Activated naive CD8-positive, alpha-beta T cell treated with anti-CD3 and anti-CD28 coated beads for 36 hours (primary cell): ENCODE measurements around the gene UBQLN4. TPM values are rescaled to one million over a fixed set of nuclear protein-coding genes. Genes with fewer than 3 reads are reported as not detected.

Source experiments
- DNase-seq: peaks from one replicate; pipeline ENCODE4 v3.0.0; 2021
- H3K27ac Mint-ChIP-seq: one replicate; pipeline ENCODE4 v1.8.0; 2022; ENCODE audit warnings: mild to moderate bottlenecking, moderate library complexity, mixed read lengths
- H3K27me3 Mint-ChIP-seq: one replicate; pipeline ENCODE4 v1.8.0; 2022; ENCODE audit warnings: mild to moderate bottlenecking, mixed read lengths
- H3K36me3 Mint-ChIP-seq: one replicate; pipeline ENCODE4 v1.8.0; 2021; ENCODE audit warnings: mild to moderate bottlenecking, mixed read lengths
- H3K4me1 Mint-ChIP-seq: one replicate; pipeline ENCODE4 v1.8.0; 2021; ENCODE audit warnings: mixed read lengths
- H3K4me3 Mint-ChIP-seq: one replicate; pipeline ENCODE4 v1.8.0; 2022; ENCODE audit warnings: mild to moderate bottlenecking, moderate library complexity, mixed read lengths
- H3K9me3 Mint-ChIP-seq: one replicate; pipeline ENCODE4 v1.8.0; 2022; ENCODE audit warnings: mixed read lengths
- total RNA-seq, 2 experiments: library from RNA; stranded (reverse); gene quantifications; one replicate each; pipeline ENCODE4 v1.2.3, GENCODE V29; 2021

UBQLN4 gene
- total RNA-seq, 2 experiments from 2014 or later: 42.6 to 47.1 TPM

GRCh38 chr1:156021093-156021428 is 32.5 kb downstream of the UBQLN4 start:
- Mint-ChIP-seq H3K9me3 (no peaks in the 10 kb centered on the region), H3K36me3 (peaks cover 24% of the 10 kb centered on the region), H3K27me3 (peaks cover 13% of the 10 kb centered on the region), H3K4me3 (peak overlapping the region; percentile 96), H3K4me1 (peaks cover 24% of the 10 kb centered on the region), H3K27ac (peak overlapping the region; percentile 93)
- no peak for DNase-seq

GRCh38 chr1:156020293-156021092 is 33.1 kb downstream of the UBQLN4 start, which contains the start of gene SSR2:
SSR2 (minus strand) TSS chr1:156020951; CDS start chr1:156020167, 784 bp downstream.
- H3K27me3 Mint-ChIP-seq: peaks cover 7% of the 10 kb centered on the region
- peak within 1 kb of the TSS; percentile 93 for H3K27ac Mint-ChIP-seq
- H3K4me1 Mint-ChIP-seq: peaks cover 20% of the 10 kb centered on the region
- DNase-seq: peak; percentile 85
- H3K36me3 Mint-ChIP-seq: peaks cover 24% of the 10 kb centered on the region
- H3K9me3 Mint-ChIP-seq: no peaks in the 10 kb centered on the region
- peak within 1 kb of the TSS; percentile 96 for H3K4me3 Mint-ChIP-seq

- Mint-ChIP-seq H3K4me1 (peaks cover 20% of the 10 kb centered on the region), H3K27ac (peak overlapping the region; percentile 93), H3K4me3 (peak overlapping the region; percentile 96), H3K27me3 (peaks cover 1% of the 10 kb centered on the region), H3K9me3 (no peaks in the 10 kb centered on the region), H3K36me3 (peaks cover 24% of the 10 kb centered on the region)
- no peak for DNase-seq
Measured at GRCh38 chr1:156019946-156020292, 33.7 kb downstream of the UBQLN4 start.

- Mint-ChIP-seq H3K27ac (no peak overlapping the region), H3K9me3 (no peaks in the 10 kb centered on the region), H3K36me3 (peaks cover 37% of the 10 kb centered on the region), H3K4me3 (no peak overlapping the region), H3K4me1 (peaks cover 14% of the 10 kb centered on the region), H3K27me3 (no peaks in the 10 kb centered on the region)
- no peak for DNase-seq
Measured at GRCh38 chr1:156014829-156015228, 38.8 kb downstream of the UBQLN4 start.

GRCh38 chr1:156012051-156012817 is 41.4 kb downstream of the UBQLN4 start:
- DNase-seq: no peak
- Mint-ChIP-seq H3K27me3 (no peaks in the 10 kb centered on the region), H3K27ac (no peak overlapping the region), H3K4me1 (peaks cover 6% of the 10 kb centered on the region), H3K36me3 (peaks cover 29% of the 10 kb centered on the region), H3K4me3 (no peak overlapping the region), H3K9me3 (no peaks in the 10 kb centered on the region)

- peaks cover 21% of the 10 kb centered on the region for H3K36me3 Mint-ChIP-seq
- no peak overlapping the region for H3K4me3 Mint-ChIP-seq
- no peaks in the 10 kb centered on the region for H3K27me3 Mint-ChIP-seq
- H3K4me1 Mint-ChIP-seq: peaks cover 15% of the 10 kb centered on the region
- no peaks in the 10 kb centered on the region for H3K9me3 Mint-ChIP-seq
- H3K27ac Mint-ChIP-seq: no peak overlapping the region
- DNase-seq: no peak
Measured at GRCh38 chr1:156009404-156009803, 44.2 kb downstream of the UBQLN4 start.

- no peaks in the 10 kb centered on the region for H3K9me3 Mint-ChIP-seq
- no peaks in the 10 kb centered on the region for H3K27me3 Mint-ChIP-seq
- H3K27ac Mint-ChIP-seq: no peak overlapping the region
- H3K4me3 Mint-ChIP-seq: no peak overlapping the region
- no peak for DNase-seq
- peaks cover 19% of the 10 kb centered on the region for H3K36me3 Mint-ChIP-seq
- peaks cover 14% of the 10 kb centered on the region for H3K4me1 Mint-ChIP-seq
Measured at GRCh38 chr1:156006666-156007376, 46.8 kb downstream of the UBQLN4 start.

- H3K9me3 Mint-ChIP-seq: no peaks in the 10 kb centered on the region
- H3K4me1 Mint-ChIP-seq: peaks cover 14% of the 10 kb centered on the region
- DNase-seq: no peak
- H3K27me3 Mint-ChIP-seq: no peaks in the 10 kb centered on the region
- H3K4me3 Mint-ChIP-seq: no peak overlapping the region
- H3K36me3 Mint-ChIP-seq: peaks cover 7% of the 10 kb centered on the region
- no peak overlapping the region for H3K27ac Mint-ChIP-seq
Measured at GRCh38 chr1:156004843-156005584, 48.6 kb downstream of the UBQLN4 start.

GRCh38 chr1:156003923-156004188 is 49.7 kb downstream of the UBQLN4 start:
- no peaks in the 10 kb centered on the region for H3K27me3 Mint-ChIP-seq
- H3K36me3 Mint-ChIP-seq: peaks cover 7% of the 10 kb centered on the region
- H3K27ac Mint-ChIP-seq: no peak overlapping the region
- peaks cover 14% of the 10 kb centered on the region for H3K4me1 Mint-ChIP-seq
- no peak for DNase-seq
- no peaks in the 10 kb centered on the region for H3K9me3 Mint-ChIP-seq
- H3K4me3 Mint-ChIP-seq: no peak overlapping the region

GRCh38 chr1:156002188-156002911 is 51.2 kb downstream of the UBQLN4 start:
- Mint-ChIP-seq H3K4me1 (peaks cover 14% of the 10 kb centered on the region), H3K36me3 (peaks cover 2% of the 10 kb centered on the region), H3K9me3 (no peaks in the 10 kb centered on the region), H3K4me3 (no peak overlapping the region), H3K27me3 (no peaks in the 10 kb centered on the region), H3K27ac (no peak overlapping the region)
- DNase-seq: no peak

GRCh38 chr1:156001662-156002171 is 51.9 kb downstream of the UBQLN4 start:
- Mint-ChIP-seq H3K4me3 (no peak overlapping the region), H3K36me3 (no peaks in the 10 kb centered on the region), H3K27me3 (no peaks in the 10 kb centered on the region), H3K9me3 (no peaks in the 10 kb centered on the region), H3K27ac (no peak overlapping the region), H3K4me1 (peaks cover 14% of the 10 kb centered on the region)
- no peak for DNase-seq

GRCh38 chr1:156001021-156001661 is 52.5 kb downstream of the UBQLN4 start:
- H3K36me3 Mint-ChIP-seq: no peaks in the 10 kb centered on the region
- H3K4me1 Mint-ChIP-seq: peaks cover 14% of the 10 kb centered on the region
- H3K27me3 Mint-ChIP-seq: no peaks in the 10 kb centered on the region
- H3K4me3 Mint-ChIP-seq: no peak overlapping the region
- no peak for DNase-seq
- H3K9me3 Mint-ChIP-seq: no peaks in the 10 kb centered on the region
- no peak overlapping the region for H3K27ac Mint-ChIP-seq

GRCh38 chr1:155999964-156000363 is 53.6 kb downstream of the UBQLN4 start:
- Mint-ChIP-seq H3K27me3 (no peaks in the 10 kb centered on the region), H3K4me1 (peaks cover 6% of the 10 kb centered on the region)

GRCh38 chr1:155996166-155996565 is 57.4 kb downstream of the UBQLN4 start:
- DNase-seq: no peak
- no peaks in the 10 kb centered on the region for H3K36me3 Mint-ChIP-seq
- no peaks in the 10 kb centered on the region for H3K27me3 Mint-ChIP-seq
- no peaks in the 10 kb centered on the region for H3K4me1 Mint-ChIP-seq
- no peak overlapping the region for H3K4me3 Mint-ChIP-seq
- no peak overlapping the region for H3K27ac Mint-ChIP-seq
- H3K9me3 Mint-ChIP-seq: no peaks in the 10 kb centered on the region

More at GRCh38 chr1:155999964-156000363, 53.6 kb downstream of the UBQLN4 start:
- Mint-ChIP-seq H3K9me3 (no peaks in the 10 kb centered on the region), H3K4me3 (no peak overlapping the region), H3K27ac (no peak overlapping the region), H3K36me3 (no peaks in the 10 kb centered on the region)
- DNase-seq: no peak
